HG03354 (cell line): ENCODE results near the gene KDM2B.

ENCODE experiments used
- ATAC-seq: cut with Tn5 transposase; IDR thresholded peaks from one replicate; pipeline ENCODE4 v1.9.1; 2021; ENCODE audit warnings: mild to moderate bottlenecking; ENCODE audit not compliant: unreplicated experiment, poor library complexity, severe bottlenecking

KDM2B gene

GRCh38 chr12:121472150-121472905 lies 108.5 kb downstream of the KDM2B start:
- no peak for ATAC-seq

GRCh38 chr12:121470751-121471150 lies 110.1 kb downstream of the KDM2B start:
- no peak for ATAC-seq

DNA sequence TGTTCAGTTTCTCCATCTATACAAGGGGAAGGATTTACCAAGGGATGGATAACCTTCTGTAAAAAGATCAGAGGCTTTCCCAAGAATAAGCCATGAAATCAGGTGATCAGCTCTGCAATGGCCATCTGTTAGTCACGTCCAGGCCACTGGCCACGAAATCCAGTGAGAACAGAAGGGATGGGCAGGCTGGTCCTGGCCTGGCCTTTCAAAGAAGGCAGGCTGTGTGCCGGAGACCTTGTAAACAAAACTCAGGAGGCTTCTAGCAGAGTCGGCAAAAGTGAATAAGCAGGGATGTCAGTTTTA lies 112.4 kb downstream of the KDM2B start:
- no peak for ATAC-seq

- no peak for ATAC-seq
Observed at GRCh38 chr12:121467638-121468498, 113.0 kb downstream of the KDM2B start.

- ATAC-seq: peak; percentile 88
Observed at GRCh38 chr12:121466794-121467637, 113.8 kb downstream of the KDM2B start.

DNA sequence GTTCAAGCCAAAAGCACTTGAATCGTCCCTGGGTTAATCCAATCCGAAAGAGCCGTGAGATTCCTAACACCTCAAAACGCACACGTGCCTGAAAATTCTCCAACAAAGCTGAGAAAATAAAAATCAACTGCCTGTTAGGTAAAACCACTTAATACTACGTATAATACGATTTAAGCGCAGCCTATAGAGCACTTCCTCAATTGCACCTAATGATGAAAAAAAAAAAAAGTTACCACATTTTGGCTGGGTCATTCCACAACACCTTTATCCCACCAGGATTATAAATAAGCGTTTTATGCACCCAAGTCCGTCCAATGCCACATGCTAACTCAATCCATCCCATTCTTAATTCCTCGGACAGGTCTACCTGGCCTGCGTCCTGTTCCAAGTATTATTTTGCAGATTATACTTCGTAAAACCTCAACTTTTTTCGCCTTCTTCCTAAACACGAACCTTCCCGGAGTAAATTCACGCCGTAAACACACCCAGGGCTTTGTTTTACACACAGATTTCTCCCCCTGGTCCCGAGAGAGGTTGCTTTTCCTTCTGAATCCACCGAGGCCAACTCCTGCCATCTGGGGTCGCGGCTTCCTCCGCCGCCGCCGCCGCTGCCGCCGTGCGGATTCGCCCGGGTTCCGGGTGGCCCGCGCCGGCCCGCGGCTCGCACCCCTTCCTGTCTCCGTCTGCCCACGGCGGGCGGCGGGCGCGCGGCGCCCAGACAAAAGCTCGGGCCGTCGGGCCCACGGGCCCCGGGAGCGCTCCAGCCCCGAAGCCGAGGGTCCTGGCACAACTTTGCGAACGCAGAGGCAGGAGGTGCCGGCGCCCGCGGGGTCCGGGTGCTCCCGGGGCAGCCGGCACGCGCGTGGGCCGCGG lies 114.7 kb downstream of the KDM2B start:
- ATAC-seq: peak; percentile 18

DNA sequence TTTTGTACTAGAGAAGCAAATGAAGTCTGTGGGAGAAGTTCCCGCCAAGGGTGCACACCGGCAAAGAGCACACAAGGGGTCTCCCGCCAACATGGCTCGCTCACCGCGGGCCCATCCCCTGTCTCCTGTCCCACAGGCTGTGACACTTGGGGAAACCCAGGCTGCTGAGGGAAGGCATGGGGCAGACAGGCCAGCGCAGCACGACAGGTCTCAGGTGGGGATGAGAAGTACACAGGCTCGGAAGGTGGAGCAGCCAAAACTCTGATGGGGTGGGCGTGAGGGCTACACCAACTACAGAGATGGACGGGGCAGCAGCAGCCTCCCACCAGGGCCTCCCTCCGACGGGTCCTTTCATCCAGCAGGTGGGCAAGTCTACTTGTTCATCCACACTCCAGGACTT lies 116.5 kb downstream of the KDM2B start:
- no peak for ATAC-seq

DNA sequence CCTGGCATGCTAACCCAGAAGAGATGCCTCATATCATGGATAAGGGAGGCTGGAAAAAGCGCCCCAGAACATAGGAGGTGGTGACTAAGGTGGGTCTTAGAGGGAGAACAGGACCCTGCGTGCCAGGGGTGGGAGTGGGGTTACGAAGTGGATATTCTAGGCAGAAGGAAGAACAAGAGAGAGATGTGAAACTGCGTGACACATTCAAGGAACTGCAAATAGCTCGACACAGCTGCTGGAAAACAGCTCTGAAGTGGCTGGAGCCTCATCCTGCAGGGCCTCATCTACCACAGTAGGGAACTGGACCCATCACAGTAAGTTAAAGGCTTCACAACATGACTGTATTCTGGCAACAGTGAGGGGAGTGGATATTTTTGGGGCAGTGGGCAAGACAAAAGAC lies 119.8 kb downstream of the KDM2B start:
- no peak for ATAC-seq

GRCh38 chr12:121456551-121456950 lies 124.3 kb downstream of the KDM2B start:
- no peak for ATAC-seq

- no peak for ATAC-seq
Observed at GRCh38 chr12:121455766-121456420, 124.9 kb downstream of the KDM2B start.

DNA sequence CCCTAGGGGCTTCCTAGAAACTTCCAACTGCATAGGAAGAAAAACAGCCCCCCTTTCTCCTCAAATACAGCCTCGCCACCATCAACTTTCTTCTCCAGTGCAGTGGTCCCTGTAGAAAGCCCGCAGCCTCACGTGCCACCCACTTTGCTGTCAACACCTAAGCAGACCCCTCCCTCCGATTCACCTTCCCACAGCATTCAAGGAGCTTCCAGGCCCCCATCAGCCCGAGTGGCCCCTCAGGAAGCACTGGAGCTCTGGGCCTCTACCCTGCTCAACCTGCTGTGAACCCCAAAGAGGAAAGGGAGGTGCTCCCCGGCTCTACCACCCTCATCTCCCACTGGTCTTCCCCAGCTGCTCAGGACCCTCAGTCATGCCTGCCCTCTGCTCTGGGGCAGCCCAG lies 125.9 kb downstream of the KDM2B start:
- ATAC-seq: no peak

DNA sequence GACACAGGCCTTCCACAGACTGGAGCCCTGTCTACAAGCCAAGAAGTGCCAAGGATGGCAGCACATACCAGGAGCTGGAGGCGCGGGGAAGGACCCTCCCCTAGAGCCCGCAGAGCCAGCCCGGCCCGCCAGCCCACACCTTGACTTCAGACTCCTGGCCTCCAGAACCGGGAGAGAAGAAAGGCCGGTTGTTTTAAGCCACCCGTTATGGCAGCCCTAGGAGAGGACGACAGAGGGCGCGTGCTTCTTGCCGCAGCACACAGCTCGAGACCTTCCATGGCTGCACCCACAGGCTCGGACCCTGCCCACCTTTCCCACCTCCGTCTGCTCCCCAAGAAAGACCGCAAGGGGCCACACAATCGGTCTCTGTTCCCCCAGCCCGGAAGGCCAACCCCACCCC lies 127.2 kb downstream of the KDM2B start:
- no peak for ATAC-seq

- ATAC-seq: no peak
Observed at GRCh38 chr12:121452985-121453360, 127.8 kb downstream of the KDM2B start.

DNA sequence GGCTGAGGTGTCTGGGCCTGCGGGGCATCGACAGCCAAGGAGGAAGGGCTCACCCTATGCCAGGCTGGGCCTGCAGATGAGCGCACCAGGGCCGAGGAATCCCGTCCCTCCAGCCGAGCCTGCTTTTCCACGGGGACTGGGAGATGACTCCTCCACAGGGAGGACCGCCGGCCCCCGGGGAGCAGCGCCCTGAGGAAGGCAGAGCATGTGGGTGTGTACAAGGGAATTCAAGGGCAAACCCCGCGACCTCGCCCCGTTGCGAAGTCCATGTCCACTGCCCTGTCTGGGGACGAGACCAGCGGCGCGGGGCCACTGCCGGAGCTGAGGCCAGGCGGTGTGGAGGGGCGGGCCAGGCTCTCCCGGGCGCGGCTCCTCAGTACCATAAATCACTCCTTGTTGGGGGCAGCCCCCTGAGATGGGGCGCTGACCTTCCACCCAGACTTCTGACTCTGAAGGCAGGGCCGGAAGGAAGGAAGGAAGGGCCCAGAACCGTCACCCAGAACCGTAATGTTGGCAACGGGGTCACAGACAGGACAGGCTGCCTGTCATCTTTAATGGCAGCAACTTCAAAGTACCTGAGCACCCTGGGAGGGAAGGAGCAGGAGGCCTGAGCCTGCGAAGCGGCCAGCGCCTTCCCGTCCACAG lies 128.4 kb downstream of the KDM2B start:
- no peak for ATAC-seq

- no peak for ATAC-seq
Observed at GRCh38 chr12:121451961-121452339, 128.9 kb downstream of the KDM2B start.

DNA sequence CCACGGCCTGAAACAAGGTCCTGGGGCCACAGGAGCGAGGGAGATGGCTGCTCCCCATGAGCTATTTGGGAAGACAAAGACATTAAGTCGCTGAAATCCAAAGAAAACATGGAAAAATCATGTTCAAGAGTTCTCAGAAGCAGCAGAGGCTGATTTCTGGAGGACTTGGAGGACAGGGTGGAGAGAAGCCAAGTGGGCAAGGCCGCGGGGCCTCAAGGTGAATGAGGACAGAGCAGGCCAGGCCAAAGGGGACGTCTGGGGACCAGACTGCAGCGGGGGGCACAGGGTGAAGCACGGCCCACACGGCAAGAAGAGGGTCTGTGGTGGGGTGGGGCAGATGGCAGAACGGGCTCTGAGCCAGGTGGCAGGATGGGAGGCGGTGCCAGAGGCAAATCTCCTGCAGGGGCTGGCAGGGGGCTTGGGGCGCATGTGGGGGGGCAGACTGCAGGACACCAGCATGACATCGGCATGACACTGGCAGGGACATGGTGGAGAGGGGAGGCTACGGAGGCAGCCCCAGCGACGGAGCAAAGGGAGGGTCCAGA lies 132.0 kb downstream of the KDM2B start:
- no peak for ATAC-seq

- ATAC-seq: no peak
Observed at GRCh38 chr12:121446750-121447149, 134.1 kb downstream of the KDM2B start.

DNA sequence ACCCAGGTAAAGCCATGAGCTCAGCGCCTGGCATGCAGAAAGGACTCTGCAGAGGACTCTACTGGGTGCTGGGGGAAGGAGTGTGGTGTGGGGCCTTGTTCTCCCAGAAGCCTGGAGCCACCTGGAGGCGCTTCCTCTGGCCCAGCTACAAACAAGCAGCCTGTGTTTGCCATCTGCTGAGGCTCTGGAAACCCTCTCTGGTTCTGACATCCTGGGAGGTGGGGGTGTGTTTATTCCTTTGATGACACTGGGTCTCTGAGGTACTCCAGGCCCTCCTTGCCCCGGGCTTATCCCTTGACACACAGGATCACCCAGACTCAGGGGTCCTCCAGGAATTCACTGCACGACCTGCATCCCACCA lies 136.0 kb downstream of the KDM2B start:
- no peak for ATAC-seq
